GM19351 (cell line): ENCODE measurements around the gene FOXC1.
A peak's percentile ranks its signal among the peaks of the same experiment; 100 is the strongest.

Source experiments
- ATAC-seq: cut with Tn5 transposase; IDR thresholded peaks from one replicate; pipeline ENCODE4 v1.9.1; 2021; ENCODE audit warnings: mild to moderate bottlenecking, moderate library complexity; ENCODE audit not compliant: unreplicated experiment

The FOXC1 gene

DNA sequence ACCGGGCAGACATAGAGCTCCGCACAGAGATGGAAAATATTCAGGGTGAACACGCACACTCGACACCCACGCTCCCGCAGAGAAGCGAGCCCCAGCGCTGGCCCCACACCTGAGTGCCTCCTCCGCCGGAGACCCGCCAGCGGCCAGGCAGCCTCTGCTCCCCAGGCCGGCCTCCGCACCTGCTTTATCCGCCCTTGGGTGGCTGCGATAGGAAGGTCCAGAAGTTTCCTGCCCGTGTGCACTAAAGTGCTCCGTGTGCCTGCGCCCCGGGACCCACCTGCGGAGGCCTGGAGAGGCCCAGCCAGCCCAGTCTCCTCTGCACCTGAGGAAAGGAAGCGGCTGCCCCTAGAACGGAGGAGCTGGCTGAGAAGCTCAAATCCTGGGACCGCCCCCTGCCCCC lies 10.8 kb upstream of the FOXC1 start:
- ATAC-seq, result no peak

DNA sequence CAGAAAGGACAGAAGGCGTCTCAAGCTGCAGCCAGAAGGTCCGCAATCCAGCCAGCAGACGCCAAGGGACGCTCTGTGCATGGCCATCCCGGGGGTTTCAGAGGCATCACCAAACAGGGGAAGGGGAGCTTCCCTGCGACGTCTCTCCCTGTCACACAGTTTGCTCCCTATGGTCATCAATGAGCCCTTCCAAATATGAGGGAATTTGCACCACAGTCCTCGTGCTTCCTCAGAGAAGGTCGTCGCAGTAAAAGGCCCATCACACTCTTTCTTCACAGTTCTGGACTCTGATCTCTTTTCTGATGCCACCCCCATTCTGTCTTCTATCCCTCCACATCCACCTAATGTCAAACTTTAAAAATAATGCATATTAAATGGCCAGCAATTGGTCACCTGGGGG lies 10.2 kb upstream of the FOXC1 start:
- ATAC-seq, result no peak

DNA sequence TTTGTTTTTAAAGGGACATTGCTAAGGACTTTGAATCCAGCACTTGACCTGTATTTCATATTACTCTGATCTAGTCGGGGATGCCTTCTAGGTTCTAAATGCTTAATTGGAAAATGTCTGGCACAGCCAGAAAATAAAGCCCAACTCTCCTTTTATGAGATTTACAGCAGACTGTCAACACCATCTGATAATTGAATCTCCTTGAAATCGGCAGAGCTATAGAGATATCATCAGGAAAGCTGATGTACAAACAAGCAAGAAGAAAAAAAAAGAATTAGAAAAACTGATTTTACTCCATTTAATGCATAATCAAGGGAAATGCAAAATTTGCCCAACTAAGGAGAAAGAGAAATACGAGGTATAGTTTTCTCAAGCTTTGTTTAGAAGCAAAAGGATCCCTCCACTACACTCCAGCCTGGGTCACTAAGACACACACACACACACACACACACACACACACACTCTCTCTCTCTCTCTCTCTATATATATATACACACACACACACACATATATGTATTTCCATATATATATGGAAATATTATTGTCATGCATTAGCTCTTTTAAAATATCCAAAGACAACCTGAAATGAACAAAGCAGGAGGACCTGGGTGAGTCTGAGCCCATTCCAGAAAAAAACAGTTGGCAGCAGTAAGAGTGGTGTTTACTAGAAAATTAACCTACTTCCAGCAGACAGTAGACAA lies 9.5 kb upstream of the FOXC1 start:
- no peak for ATAC-seq

DNA sequence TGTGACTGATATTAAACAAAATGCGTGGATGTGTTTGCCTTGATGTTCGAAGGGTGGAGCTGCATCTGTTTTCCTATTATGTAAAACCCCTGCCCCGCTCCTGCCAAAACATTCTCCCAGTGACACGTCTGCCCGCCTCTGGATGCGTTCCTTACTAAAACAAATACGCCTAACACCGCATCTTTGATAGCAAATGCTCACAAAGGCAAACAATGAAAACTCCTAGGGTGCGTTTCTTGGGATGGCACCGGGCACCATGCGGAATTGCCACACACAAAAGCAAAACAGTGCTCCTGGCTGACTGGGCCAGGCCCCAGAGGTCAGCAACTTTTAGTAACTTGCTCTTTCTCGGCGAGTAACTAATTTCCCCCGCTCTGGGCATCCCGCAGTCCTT lies 9.0 kb upstream of the FOXC1 start:
- no peak for ATAC-seq

DNA sequence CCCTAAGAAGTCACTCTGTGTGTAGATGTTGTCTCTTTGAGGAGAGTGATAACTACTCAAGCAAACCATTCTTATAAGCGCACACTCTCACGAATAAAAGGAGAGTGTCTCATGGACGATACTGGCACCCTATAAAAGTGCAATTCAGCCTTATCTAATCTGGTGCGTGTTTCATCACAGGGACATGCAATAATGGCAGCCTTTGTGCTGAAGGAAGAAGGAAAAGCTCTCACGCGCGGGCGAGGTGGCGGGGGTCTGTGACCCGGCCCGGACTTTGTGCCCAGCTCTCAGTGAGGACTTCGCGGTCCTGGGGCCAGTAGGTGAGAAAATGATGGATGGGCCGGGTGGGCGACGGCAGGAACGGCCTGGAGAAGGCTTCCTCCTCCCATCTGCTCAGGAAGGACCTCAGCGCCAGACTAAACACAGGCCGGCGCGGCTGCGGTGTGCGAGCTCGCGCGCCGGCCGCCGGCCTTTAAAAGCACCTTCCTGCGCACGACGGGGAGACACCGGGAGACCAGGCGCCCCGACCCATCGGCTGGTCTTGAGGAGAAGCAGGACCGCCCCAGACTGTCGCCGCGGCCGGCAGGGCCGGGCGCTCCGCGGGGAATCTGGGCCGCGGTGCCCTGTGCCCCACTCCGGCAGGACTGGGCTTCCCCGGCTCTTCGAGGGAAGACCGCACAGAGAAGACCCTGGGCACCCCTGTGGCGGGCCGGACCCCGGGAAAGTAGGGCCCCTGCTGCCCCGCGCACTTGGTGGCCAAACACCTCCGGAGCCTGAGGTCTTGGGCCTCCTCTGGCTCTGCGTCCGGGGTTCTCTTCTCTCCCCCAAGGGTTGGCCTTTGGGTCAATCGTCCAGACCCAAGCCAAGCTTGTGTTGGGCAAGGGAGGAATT lies 8.3 kb upstream of the FOXC1 start:
- no peak for ATAC-seq

DNA sequence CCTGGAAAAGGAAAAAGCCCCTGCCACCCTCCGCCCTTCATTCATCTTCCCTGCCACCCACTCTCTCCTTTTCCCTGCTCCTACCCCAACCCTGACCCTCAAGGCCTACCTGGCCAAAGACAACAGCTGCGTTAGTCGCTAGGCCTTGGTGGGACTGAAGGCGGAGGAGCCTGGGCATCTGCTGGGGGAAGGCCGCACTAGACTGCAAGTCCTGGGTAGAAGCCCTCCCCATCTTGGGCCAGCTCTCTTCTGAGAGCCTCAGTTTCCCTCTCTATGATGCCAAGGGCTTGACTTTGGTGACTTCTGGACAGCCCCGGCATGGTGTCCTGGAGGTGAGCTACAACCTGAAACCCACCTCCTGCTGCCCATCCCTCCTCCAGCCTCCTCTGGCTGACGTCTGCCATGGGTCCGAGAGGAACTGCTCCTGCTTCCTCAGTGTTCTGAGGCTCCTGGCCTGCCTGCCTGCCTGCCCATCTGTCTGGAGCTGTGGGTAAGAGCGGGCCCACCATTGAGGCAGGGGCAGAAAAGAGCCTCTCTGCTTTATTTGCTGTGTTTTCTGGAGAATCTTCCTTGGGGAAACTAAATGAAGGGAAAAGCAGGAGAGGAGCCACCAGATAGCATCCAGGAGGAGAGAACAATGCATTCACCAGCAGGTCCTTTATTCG lies 7.5 kb upstream of the FOXC1 start:
- no peak for ATAC-seq

DNA sequence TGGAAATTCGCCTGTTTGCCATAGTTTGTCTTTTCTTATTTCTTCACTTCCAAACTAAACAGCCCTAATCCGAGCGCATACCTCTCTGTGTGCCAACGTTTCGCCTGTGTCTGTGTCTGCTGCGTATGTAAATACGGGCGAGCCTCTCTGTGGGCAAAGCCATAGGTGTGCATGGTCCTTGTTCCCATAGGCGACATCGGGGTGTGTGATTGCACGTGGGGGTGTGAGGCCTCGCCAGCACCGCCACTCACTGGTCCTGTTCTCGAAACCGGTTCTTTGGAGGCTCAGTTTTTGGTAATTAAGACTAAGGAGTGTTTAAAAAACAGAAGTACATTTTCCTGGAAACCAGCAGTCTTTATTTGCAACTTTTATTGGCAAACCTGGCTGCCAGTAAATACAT lies 6.0 kb upstream of the FOXC1 start:
- no peak for ATAC-seq

DNA sequence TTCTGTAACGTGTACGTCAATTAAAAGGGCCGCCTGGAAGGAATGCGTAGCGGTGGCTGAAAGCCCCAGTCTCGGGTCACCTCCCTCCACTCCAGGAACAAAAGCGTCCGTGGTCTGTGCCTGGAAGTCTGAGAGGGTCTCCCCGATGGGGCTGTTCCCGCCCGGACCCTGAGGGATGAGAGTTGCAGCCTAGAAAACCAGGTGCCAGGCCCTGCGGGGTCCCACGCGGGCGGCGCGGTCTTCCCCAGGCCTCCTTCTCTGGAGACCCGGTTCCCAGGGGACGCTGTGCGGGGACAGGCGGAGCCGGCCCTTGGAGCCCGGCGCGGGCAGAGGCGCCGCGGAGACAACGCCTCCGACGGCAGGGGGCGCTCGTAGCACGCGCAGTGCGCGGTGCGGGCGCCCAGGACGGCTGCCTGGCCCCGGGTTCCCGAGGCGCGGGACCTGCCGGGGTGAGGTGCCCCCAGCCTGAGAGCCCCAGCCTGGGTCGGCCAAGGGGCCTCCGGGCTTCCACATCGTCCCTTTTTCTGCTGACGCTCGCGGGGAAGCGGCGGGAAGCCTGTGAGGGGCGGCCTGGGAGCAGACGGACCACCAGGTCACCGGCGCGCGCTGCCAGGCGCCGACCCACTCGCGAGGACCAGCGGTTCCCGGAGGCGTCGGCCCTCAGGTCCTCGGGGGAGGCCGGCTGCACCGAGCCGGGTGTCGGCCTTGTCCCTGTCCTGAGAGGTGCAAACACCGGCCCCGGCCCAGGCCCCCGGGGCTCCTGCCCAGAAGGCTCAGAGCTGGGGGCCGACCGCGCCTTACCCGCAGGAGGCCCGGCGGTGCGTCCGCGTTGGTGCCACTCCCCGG lies 5.3 kb upstream of the FOXC1 start:
- ATAC-seq, result peak; percentile 71

DNA sequence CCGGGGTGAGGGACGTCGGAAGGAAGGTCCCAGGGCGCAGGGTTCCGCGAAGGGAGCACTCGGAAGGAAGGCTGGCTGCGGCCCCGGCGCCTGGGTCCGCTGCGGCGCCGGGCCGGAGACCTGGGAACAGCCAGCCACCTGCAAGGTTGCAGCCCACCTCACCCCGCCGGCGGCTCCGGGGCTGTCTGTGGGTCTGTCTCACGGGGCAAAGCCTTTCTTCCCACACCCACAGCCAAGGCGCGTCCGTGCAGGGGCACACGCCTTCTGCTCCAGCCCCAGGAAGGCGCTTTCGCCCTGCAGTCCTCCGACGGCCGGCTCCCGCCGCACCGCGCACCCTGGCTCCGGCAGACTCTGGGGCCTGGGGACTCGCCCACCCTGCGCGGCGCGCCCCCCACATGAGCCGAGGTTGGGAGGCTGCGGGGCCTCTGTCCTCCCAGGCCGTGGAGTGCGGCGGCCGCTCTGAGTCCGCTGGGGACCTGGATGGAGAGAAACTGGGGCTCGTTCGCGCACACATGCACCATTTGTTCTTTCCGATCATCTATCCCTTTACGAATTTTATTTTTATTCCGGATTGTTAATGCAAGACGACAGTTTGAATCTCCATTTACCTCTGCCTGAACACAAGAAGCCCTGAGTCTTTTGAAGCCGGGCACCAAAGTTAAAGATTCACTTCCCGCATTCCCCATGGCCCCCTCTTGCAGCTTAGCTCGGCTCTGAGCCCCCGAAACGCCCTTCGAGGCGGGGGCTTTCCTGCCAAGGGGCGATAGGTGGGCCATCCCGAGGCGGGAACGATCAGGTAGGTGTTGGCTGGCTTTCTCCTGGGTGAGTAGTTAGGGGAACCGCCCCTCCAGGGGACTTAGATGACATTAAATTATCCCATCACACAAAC lies 4.5 kb upstream of the FOXC1 start:
- no peak for ATAC-seq

DNA sequence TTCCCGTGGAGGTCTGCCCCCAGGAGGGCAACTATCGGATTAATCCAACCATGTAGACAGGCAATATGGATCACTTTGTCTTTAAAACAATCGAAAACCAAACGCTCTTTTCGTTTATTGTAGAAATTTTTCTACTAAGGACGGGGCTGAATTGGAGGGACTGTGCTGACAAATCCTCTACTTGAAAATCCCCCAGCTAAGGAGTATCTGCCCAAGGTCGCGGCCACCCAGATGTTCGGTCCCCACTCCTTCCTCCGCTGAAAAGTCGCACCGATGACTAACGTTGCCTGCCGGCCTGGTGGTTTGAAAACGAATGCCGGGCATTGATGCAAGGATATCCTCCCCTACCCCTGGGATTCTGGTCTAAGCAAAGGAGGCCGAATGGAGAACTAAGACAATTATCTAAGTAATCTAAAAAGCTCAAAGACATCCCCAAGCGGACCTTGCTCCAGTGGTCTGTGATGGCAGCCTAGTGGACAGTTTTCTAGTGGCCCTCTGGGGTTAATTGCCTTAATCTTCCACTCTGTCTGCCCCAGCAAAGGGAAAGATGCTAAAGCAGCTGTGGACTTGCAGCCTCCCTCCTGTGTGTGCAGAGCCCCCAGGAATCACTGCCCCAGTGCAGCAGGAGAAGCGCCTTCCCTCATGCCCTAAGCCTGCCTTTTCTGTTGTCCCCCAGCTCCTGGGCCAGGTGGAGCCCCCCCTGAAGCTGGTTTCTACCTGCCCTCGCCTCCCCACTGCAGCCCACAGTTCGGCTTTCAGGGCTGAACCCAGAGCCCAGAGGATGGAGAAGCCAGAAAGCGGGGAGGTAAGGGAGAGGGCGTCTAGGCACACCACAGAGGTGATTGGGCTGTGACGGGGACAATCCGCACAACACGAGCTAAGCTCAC lies 3.6 kb upstream of the FOXC1 start:
- ATAC-seq, result no peak

DNA sequence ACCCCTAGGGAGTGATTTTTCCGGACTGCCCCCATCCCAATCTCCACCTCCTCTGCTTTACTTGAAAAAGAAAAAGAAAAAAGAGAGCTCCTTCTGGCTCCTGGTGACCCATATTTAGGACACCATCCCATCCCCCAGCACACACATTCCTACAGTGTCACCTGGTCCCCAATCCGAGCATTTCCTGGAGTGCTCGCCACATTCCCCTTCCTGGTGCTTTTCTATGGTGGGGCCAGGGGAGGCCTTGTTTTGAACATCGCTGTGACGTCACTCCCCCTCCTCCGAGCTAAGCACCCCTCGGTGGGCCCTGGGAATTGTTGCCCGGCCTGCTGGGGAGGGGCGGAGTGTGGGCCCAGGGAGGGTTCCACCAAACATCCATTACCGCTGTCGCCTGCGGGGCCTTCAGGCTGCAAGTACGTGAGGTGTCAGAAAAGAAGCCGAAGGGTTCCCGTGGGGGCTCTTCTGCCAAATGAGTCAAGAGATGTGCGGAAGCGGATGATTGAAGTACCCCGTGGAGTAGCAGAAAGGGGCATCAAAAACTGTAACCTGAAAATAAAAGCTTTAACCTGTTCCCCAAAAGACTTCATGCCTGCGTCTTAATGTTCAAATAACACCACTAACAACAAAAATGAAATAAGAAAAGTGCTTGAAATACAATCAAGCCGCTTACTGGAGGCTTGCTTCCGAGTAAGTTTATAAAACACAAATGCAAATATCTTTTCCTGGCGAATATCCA lies 2.8 kb upstream of the FOXC1 start:
- no peak for ATAC-seq

DNA sequence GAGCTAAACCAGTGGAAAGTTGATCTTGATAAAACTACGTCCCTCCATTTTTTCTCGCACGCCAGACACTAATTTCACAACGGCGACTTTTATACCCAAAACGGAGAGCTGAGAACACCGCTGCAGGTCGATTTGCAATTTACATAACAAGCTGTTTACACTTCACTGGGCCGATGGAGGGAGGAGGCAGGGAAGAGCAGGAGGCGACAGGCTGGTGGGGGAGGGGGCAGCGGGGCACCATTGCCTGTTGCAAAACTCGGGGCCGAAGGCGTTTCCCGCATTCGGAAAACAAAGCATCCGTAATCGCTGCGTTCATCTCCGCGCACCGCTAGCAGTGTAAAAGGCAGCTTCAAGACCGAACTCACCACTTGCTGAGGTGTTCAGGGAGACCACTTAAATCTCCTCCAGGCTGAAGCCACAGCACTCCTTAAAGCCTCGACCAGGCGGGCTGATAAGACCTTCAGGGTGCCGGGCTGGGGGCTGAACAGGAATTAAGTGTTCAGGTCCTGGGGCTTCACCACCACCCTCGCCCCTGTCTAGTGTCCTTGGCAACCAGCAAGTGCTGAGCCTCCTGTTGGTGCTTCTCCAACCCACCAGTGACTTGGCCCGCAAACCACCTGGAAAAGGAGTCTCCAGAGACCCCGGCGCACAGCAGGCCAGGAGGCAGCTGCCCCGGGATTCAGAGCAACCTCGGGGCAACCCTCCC lies 2.0 kb upstream of the FOXC1 start:
- ATAC-seq, result no peak

DNA sequence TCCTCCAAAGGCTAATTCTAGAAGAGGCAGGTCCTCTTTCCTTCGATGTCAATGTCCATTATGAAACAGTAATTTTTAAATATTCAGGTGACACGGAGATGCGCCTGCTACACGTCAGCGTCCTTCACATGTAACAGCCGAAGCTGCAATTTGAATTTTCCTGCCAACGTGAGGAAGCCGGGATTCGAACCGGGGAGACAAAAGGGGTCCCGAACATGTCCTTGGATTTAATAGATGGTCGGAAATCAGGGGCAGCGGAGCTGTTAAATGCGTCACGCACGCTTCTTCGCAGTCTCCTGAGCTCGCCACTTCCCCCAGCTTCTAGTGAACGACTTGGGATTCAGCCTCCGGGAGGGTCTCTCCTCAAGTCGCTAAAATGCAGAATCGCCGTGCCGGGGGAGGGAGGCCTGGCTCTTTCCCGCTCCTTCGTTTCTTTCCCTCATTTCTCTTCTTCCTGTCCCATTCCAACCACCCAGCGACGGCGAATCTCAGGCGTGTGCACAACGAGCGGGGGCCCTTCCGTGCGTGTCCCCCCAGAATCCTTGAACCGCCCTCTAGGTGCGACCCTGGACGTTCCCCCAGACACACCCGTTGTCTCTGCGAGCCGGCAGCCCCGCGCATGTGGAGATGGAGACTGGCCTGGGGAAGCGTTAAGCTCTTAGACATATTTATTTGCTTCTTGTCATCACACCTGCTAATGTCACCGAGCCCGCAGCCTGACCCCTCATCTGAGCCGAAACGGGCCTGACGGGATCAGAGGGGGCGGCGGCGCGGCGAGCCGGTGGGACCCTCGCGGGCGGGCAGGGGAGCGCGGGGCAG lies 1.3 kb upstream of the FOXC1 start:
- no peak for ATAC-seq

DNA sequence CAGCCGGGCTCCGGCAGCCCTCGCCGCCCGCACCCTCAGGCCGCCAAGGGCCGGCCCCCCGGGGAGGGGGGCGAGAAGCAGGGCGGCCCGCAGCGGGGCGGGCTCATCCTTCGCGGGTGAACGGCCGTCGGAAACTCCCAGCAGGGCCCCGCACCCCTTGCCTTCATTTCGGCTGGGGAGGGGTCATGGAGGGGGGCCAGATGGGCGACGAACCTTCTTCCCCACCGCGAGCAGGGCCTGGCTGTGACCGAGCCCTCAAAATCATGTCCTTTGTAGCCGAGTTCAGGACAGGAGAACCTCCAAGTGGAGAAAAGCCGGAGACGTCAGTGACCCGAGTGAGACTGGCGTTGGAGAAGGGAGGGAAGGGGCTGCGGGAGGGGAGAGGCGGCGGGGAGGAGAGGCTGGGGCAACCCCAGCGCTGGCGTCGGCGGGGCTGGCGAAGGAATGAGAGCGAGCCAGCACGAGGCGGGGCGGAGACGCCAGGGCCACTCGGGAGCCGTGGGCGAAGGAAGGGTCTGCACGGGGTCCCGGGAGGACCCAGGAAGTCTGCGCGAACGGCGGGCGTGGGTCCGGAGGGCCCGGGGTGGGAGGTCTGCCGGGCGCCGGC lies 571 bp upstream of the FOXC1 start:
- no peak for ATAC-seq

DNA sequence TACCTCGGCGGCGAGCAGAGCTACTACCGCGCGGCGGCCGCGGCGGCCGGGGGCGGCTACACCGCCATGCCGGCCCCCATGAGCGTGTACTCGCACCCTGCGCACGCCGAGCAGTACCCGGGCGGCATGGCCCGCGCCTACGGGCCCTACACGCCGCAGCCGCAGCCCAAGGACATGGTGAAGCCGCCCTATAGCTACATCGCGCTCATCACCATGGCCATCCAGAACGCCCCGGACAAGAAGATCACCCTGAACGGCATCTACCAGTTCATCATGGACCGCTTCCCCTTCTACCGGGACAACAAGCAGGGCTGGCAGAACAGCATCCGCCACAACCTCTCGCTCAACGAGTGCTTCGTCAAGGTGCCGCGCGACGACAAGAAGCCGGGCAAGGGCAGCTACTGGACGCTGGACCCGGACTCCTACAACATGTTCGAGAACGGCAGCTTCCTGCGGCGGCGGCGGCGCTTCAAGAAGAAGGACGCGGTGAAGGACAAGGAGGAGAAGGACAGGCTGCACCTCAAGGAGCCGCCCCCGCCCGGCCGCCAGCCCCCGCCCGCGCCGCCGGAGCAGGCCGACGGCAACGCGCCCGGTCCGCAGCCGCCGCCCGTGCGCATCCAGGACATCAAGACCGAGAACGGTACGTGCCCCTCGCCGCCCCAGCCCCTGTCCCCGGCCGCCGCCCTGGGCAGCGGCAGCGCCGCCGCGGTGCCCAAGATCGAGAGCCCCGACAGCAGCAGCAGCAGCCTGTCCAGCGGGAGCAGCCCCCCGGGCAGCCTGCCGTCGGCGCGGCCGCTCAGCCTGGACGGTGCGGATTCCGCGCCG lies 994 bp downstream of the FOXC1 start:
- peak; percentile 20 for ATAC-seq

DNA sequence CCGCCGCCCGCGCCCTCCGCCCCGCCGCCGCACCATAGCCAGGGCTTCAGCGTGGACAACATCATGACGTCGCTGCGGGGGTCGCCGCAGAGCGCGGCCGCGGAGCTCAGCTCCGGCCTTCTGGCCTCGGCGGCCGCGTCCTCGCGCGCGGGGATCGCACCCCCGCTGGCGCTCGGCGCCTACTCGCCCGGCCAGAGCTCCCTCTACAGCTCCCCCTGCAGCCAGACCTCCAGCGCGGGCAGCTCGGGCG lies 1.5 kb downstream of the FOXC1 start:
- ATAC-seq, result no peak
